Measurements from ENCODE around the gene NUTF2. TPM values are rescaled to one million over a fixed set of nuclear protein-coding genes. Genes with fewer than 3 reads are reported as not detected.
"Not testable (repeated sequence)": the region's sequence is repeated elsewhere in the genome, so short reads cannot be mapped to it uniquely, and the experiment has no call there.

The NUTF2 gene
- total RNA-seq, 1 donor from 2014 or later: 156 TPM

DNA sequence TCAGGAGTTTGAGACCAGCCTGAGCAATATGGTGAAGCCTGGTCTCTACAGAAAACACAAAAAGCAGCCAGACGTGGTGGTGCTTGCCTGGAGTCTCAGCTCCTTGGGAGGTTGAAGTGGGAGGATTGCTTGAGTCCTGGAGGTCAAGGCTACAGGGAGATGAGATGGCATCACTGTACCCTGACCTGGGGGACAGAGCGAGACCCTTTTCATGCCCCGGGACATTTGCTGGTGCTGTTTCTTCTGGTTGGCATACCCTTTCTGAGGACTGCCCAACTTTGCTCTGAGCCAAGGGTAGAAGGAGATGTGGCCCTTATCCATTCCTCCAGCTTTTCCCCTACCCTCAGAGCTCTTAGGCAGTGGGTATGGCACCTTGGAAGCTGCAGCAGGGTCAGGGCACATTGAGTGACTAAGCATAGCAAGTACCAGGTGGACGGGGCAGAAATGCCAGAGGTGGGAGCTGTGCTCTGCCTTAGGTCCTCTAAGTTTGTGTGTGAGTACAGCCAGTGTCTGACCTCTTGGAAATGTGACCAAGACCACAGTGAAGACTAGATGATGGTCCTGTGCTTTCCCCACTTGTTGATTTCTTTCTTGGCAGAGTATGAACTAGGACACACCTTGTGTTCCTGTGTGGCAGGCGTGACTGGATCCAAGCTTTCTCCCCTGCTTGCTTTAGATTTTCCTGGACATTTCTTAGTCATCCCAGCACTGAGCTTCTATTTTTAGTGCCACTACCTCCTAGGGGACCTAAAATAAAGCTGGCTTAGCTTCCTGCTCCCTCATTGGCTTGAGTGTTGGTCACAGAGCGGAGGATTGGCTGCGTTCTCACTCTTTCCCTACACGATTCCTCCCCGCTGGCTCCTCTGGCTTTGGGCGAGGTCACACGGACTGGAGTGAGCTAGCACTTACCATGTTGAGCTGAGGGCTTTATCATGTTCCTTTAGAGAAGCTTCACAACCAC, 16.2 kb downstream of the NUTF2 start:
- TF ChIP-seq, protein P1, sequence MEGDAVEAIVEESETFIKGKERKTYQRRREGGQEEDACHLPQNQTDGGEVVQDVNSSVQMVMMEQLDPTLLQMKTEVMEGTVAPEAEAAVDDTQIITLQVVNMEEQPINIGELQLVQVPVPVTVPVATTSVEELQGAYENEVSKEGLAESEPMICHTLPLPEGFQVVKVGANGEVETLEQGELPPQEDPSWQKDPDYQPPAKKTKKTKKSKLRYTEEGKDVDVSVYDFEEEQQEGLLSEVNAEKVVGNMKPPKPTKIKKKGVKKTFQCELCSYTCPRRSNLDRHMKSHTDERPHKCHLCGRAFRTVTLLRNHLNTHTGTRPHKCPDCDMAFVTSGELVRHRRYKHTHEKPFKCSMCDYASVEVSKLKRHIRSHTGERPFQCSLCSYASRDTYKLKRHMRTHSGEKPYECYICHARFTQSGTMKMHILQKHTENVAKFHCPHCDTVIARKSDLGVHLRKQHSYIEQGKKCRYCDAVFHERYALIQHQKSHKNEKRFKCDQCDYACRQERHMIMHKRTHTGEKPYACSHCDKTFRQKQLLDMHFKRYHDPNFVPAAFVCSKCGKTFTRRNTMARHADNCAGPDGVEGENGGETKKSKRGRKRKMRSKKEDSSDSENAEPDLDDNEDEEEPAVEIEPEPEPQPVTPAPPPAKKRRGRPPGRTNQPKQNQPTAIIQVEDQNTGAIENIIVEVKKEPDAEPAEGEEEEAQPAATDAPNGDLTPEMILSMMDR (IDR thresholded peaks at IDR 0.05; ENCODE audit: insufficient read depth, low read length, poor library complexity, severe bottlenecking): no peak
- Histone ChIP-seq H3K36me3 (ENCODE audit: control insufficient read depth, insufficient read depth, low read length) (peaks cover 3% of the 10 kb centered on the region), H3K4me3 (ENCODE audit: low read depth, low read length) (no peak overlapping the region), H3K27me3 (ENCODE audit: control insufficient read depth, insufficient read depth, low read length) (no peaks in the 10 kb centered on the region)
- DNase-seq (ENCODE audit: low read depth): no peak

DNA sequence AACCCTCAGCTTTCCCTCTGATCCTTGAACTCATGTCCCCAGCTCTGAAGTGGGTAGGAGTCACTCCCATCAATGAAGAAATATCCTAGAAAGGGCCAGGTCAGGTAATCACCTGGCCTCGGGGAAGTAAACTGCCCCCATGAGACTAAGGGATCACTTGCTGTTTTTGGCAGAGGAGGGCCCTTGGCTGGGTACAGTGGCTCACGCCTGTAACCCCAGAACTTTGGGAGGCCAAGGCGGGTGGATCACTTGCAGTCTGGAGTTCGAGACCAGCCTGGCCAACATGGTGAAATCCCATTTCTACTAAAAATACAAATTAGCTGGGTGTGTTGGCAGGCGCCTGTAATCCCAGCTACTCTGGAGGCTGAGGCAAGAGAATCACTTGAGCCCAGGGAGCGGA, 17.3 kb downstream of the NUTF2 start:
- H3K27me3 ChIP-seq (ENCODE audit: control insufficient read depth, insufficient read depth, low read length); DNase-seq (ENCODE audit: low read depth); H3K36me3 ChIP-seq (ENCODE audit: control insufficient read depth, insufficient read depth, low read length); H3K4me3 ChIP-seq (ENCODE audit: low read depth, low read length): not testable (repeated sequence)

DNA sequence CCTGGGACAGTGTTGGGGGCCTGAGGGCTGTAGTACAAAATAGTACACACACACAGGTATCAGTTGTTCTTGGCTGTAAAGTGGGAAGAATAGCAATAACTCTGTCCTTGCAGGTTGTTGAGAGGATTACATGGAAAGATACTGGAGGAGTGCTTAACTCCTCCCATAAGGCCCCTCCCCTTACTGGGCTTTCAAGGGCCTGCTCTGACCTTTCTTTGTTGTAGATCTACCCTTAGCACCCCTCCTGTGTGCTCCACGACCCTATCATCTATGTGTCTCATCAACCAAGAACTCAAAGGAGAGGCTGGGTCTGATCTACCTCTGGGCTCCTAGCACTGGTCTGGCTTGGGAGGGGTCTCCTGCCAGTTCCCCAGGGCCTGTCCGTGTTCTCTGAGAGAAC, 17.9 kb downstream of the NUTF2 start:
- TF ChIP-seq, protein P1 (IDR thresholded peaks at IDR 0.05; ENCODE audit: insufficient read depth, low read length, poor library complexity, severe bottlenecking): no peak
- H3K27me3 ChIP-seq (ENCODE audit: control insufficient read depth, insufficient read depth, low read length): no peaks in the 10 kb centered on the region
- no peak for DNase-seq (ENCODE audit: low read depth)
- no peak overlapping the region for H3K4me3 ChIP-seq (ENCODE audit: low read depth, low read length)
- peaks cover 3% of the 10 kb centered on the region for H3K36me3 ChIP-seq (ENCODE audit: control insufficient read depth, insufficient read depth, low read length)

DNA sequence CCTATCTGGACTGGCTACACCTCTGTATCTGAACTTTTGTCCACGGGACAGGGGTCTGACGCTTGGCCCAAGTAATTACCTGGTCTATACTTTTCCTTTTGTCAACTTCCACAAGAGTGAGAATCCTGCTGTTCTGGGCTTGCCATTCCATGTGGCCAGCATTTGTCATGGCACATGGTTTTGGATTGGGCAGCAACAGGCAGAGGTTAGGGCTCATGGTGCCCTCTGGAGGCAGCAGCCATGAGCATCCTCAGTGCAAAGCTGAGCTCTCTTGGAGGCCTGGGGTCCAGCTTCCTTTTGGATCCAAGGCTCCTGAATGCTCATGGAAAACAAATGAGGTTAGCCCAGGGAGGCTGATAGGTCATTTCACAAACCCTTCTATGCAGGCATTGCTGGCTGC, 18.6 kb downstream of the NUTF2 start:
- Histone ChIP-seq H3K36me3 (ENCODE audit: control insufficient read depth, insufficient read depth, low read length) (peaks cover 3% of the 10 kb centered on the region), H3K4me3 (ENCODE audit: low read depth, low read length) (no peak overlapping the region), H3K27me3 (ENCODE audit: control insufficient read depth, insufficient read depth, low read length) (no peaks in the 10 kb centered on the region)
- TF ChIP-seq, protein P1 (IDR thresholded peaks at IDR 0.05; ENCODE audit: insufficient read depth, low read length, poor library complexity, severe bottlenecking): peak; percentile 43
- no peak for DNase-seq (ENCODE audit: low read depth)

DNA sequence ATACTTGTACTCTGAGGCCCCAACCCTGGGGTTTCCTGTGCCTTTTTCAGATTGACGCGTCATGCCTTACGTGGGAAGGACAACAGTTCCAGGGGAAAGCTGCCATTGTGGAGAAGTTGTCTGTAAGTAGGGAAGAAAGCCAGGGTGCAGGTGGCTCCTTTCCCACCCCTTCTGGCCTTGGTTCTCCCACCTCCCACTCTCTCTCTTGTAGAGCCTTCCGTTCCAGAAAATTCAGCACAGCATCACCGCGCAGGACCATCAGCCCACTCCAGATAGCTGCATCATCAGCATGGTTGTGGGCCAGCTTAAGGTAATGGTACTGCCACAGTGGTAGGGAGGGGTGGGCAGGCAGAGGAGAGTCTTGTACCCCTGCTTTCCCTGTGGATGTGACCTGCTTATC, 21.6 kb downstream of the NUTF2 start:
- DNase-seq (ENCODE audit: low read depth): no peak
- TF ChIP-seq, protein P1 (IDR thresholded peaks at IDR 0.05; ENCODE audit: insufficient read depth, low read length, poor library complexity, severe bottlenecking): no peak
- H3K27me3 ChIP-seq (ENCODE audit: control insufficient read depth, insufficient read depth, low read length): no peaks in the 10 kb centered on the region
- no peak overlapping the region for H3K4me3 ChIP-seq (ENCODE audit: low read depth, low read length)
- H3K36me3 ChIP-seq (ENCODE audit: control insufficient read depth, insufficient read depth, low read length): peaks cover 2% of the 10 kb centered on the region

DNA sequence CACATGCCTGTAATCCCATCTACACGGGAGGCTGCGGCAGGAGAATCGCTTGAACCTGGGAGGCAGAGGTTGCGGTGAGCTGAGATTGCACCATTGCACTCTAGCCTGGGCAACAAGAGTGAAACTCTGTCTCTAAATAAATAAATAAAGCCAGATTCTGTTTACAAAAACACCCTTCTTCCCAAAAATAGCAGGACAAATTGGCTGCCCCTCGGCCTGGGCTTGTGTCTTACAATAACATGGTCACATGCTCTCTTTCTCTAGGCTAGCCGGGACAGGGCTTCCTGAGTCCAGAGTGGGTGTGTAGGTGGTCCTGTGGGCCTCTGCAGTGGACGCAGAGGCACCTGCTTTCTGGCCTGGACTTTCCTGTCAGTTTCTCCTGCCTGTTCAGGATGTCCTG, 22.9 kb downstream of the NUTF2 start:
- no peak for DNase-seq (ENCODE audit: low read depth)
- TF ChIP-seq, protein P1 (IDR thresholded peaks at IDR 0.05; ENCODE audit: insufficient read depth, low read length, poor library complexity, severe bottlenecking): no peak
- Histone ChIP-seq H3K4me3 (ENCODE audit: low read depth, low read length) (no peak overlapping the region), H3K27me3 (ENCODE audit: control insufficient read depth, insufficient read depth, low read length) (no peaks in the 10 kb centered on the region), H3K36me3 (ENCODE audit: control insufficient read depth, insufficient read depth, low read length) (peaks cover 2% of the 10 kb centered on the region)
